Measurements from ENCODE around the gene JARID2. TPM values are rescaled to one million over a fixed set of nuclear protein-coding genes. Genes with fewer than 3 reads are reported as not detected.

JARID2 gene
- total RNA-seq, 2 donors from 2014 or later, result 3.6 to 4.6 TPM

DNA sequence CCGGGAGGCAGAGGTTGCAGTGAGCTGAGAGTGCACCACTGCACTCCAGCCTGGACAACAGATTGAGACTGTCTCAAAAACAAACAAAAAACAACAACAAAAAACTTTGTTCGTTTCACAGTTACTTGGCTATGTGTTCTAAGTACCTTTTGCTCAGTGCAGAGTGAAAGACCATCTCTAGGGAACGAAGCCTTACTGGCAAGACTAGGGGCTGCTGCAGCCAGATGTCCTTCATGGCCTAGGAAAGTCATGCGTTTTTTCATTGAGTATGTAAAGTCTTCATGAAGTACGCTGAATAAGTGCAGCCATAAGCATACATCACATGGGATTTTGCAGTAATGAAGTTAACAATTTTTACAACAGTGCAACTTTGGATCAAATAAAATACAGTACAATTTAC lies 111.1 kb downstream of the JARID2 start:
- DNase-seq, result no peak
- 78 to 79% methylated on average over 5 of the region's 5 CpGs for WGBS, 2 donors

DNA sequence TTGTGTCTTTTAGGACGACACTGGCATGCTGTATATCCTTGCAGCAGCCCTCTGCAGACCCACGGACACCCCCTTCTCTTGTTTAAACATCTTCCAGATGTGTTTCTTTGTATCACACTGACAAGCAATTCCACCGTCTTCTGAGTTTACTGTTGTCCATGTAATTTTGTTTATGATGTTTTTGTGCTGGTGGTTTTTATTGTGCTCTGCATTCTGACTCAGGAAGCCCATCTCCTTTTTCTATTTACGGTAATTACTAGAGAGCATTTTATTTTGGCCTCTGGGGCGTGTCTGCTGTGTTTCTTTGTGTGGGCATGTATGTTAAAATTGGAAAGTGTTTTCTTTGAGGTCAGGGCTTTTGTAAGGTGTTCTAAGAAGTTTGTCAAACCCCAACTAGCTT lies 111.9 kb downstream of the JARID2 start:
- ATAC-seq (no peak), DNase-seq (no peak)
- Histone ChIP-seq H3K4me3 (no peak overlapping the region), H3K27ac (no peak overlapping the region), H3K9me3 (no peaks in the 10 kb centered on the region), H3K4me1 (peaks cover 6% of the 10 kb centered on the region), H3K27me3 (no peaks in the 10 kb centered on the region), H3K36me3 (replicated peaks in 1 of 2; ENCODE audit: insufficient read depth in 1 of 2, low read depth in 2 of 2) (no peaks in the 10 kb centered on the region)
- intact Hi-C loops (cut with DNase I), result no loop called here
- WGBS, 2 donors, result 82 to 84% methylated on average over 5 of the region's 5 CpGs
- no peak for TF ChIP-seq POLR2A (IDR thresholded peaks at IDR 0.05)
- TF ChIP-seq, protein P1, sequence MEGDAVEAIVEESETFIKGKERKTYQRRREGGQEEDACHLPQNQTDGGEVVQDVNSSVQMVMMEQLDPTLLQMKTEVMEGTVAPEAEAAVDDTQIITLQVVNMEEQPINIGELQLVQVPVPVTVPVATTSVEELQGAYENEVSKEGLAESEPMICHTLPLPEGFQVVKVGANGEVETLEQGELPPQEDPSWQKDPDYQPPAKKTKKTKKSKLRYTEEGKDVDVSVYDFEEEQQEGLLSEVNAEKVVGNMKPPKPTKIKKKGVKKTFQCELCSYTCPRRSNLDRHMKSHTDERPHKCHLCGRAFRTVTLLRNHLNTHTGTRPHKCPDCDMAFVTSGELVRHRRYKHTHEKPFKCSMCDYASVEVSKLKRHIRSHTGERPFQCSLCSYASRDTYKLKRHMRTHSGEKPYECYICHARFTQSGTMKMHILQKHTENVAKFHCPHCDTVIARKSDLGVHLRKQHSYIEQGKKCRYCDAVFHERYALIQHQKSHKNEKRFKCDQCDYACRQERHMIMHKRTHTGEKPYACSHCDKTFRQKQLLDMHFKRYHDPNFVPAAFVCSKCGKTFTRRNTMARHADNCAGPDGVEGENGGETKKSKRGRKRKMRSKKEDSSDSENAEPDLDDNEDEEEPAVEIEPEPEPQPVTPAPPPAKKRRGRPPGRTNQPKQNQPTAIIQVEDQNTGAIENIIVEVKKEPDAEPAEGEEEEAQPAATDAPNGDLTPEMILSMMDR (IDR thresholded peaks at IDR 0.05), result no peak

More for the DNA sequence above, 111.1 kb downstream of the JARID2 start:
- H3K4me1 ChIP-seq, result no peaks in the 10 kb centered on the region
- ATAC-seq, result no peak
- intact Hi-C loops (cut with DNase I), result no loop called here
- TF ChIP-seq, protein P1 (IDR thresholded peaks at IDR 0.05), result no peak
- no peak for TF ChIP-seq POLR2A (IDR thresholded peaks at IDR 0.05)
- H3K27me3 ChIP-seq, result no peaks in the 10 kb centered on the region
- H3K36me3 ChIP-seq (replicated peaks in 1 of 2; ENCODE audit: insufficient read depth in 1 of 2, low read depth in 2 of 2), result no peaks in the 10 kb centered on the region
- H3K9me3 ChIP-seq, result no peaks in the 10 kb centered on the region
- no peak overlapping the region for H3K4me3 ChIP-seq
- H3K27ac ChIP-seq, result no peak overlapping the region

DNA sequence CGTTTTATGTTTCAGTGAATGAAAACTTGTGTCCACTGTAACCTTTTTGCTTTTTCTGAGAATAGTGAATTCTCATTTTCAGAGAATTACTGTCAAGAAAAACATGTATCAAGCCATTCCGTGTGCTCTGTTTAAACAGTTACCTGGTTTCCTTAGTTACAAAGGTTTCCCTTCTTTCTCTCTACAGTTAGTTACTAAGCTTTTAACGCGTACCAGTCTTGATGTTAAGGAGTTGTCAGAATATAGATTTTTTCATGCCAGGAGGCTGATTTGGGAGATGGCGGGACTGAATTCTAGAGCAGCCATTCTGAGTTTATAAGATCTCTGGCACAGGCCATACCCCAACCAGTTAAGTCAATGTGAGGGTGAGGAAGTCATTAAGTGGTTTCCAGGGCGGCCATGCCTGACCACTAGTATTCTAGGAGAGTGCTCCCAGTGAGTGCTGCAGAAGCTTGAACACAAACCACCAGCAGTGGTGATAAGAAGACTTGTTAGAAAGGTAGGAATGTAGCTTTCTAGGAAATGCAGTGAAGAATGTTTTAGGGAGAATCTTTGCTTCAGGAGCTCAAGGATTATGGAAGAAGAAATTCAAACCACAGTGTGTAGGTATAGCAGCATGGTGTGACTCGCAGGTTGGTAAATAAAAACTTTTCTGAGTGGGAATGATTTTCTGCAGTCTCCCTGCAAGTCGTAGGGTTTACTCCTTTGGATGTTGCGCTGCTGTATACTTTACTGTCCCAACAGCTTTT lies 112.9 kb downstream of the JARID2 start:
- Histone ChIP-seq H3K27me3 (no peaks in the 10 kb centered on the region), H3K9me3 (no peaks in the 10 kb centered on the region), H3K4me3 (no peak overlapping the region), H3K27ac (no peak overlapping the region), H3K4me1 (peaks cover 16% of the 10 kb centered on the region), H3K36me3 (replicated peaks in 1 of 2; ENCODE audit: insufficient read depth in 1 of 2, low read depth in 2 of 2) (no peaks in the 10 kb centered on the region)
- intact Hi-C loops (cut with DNase I), result no loop called here
- DNase-seq, result no peak
- no peak for ATAC-seq
- no peak for TF ChIP-seq POLR2A (IDR thresholded peaks at IDR 0.05)
- TF ChIP-seq, protein P1 (IDR thresholded peaks at IDR 0.05), result no peak
- WGBS, 2 donors, result 88 to 90% methylated on average over 9 of the region's 9 CpGs

DNA sequence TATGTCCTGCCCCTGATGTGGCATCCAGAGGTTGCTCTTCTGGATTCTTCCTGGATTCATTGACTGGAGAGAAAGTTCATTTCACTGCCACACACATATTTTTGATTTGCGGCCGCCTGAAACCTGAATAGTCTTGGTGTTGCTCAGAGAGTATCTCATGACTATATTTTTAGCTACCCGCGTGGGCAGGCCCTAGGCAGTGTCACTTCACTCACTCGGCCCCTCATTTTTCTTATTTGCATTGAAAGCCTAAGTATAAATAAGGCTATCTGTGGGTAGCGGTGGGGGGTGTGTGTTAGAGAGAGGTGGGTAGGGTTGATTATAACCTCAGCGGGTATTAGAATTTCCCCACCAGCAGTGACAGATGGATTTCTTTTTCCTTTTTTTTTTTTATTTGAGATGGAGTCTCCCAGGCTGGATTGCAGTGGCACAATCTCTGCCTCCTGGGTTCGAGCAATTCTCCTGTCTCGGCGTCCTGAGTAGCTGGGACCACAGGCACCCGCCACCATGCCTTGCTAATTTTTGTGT lies 113.5 kb downstream of the JARID2 start:
- WGBS, 2 donors, result 89 to 92% methylated on average over 11 of the region's 11 CpGs
- Histone ChIP-seq H3K27ac (no peak overlapping the region), H3K36me3 (replicated peaks in 1 of 2; ENCODE audit: insufficient read depth in 1 of 2, low read depth in 2 of 2) (no peaks in the 10 kb centered on the region), H3K27me3 (no peaks in the 10 kb centered on the region), H3K4me1 (peaks cover 22% of the 10 kb centered on the region), H3K9me3 (no peaks in the 10 kb centered on the region), H3K4me3 (no peak overlapping the region)
- DNase-seq, result no peak
- TF ChIP-seq, protein P1 (IDR thresholded peaks at IDR 0.05), result no peak
- TF ChIP-seq POLR2A (IDR thresholded peaks at IDR 0.05), result no peak
- no peak for ATAC-seq
- intact Hi-C loops (cut with DNase I), result no loop called here

DNA sequence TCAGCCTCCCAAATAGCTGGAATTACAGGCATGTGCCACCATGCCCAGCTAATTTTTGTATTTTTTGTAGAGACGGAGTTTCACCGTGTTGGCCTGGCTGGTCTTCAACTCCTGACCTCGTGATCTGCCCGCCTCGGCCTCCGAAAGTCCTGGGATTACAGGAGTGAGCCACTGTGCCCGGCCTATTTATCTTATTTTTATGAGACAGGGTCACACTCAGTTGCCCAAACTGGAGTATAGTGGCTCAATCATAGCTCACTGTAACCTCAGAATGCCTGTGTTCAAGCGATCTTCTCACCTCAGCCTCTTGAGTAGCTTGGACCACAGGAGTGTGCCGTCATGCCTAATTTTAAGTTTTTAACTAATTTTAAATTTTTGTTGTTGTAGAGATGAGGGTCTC lies 114.4 kb downstream of the JARID2 start:
- no peaks in the 10 kb centered on the region for H3K36me3 ChIP-seq (replicated peaks in 1 of 2; ENCODE audit: insufficient read depth in 1 of 2, low read depth in 2 of 2)
- ATAC-seq, result no peak
- H3K4me3 ChIP-seq, result no peak overlapping the region
- no peaks in the 10 kb centered on the region for H3K9me3 ChIP-seq
- 97 to 98% methylated on average over 9 of the region's 9 CpGs for WGBS, 2 donors
- peaks cover 29% of the 10 kb centered on the region for H3K4me1 ChIP-seq
- no peak overlapping the region for H3K27ac ChIP-seq
- no peaks in the 10 kb centered on the region for H3K27me3 ChIP-seq
- TF ChIP-seq POLR2A (IDR thresholded peaks at IDR 0.05), result no peak
- TF ChIP-seq, protein P1 (IDR thresholded peaks at IDR 0.05), result no peak
- no peak for DNase-seq
- intact Hi-C loops (cut with DNase I), result no loop called here
